SH-SY5Y (cell line): ENCODE data around the gene UNKL.

Experiments
- GATA2 ChIP-seq: IDR thresholded peaks from 2 replicates; pipeline ENCODE4 v1.6.1; 2011; ENCODE audit warnings: mild to moderate bottlenecking, low read depth, low read length
- GATA3 ChIP-seq: IDR thresholded peaks from 2 replicates; pipeline ENCODE4 v1.6.1; 2011; ENCODE audit warnings: low read depth, mild to moderate bottlenecking, low read length, moderate library complexity

GRCh38 chr16:1398826-1399581 is 15.5 kb downstream of the UNKL start:
- TF ChIP-seq GATA2 = no peak
- TF ChIP-seq GATA3 = no peak
